ENCODE results near the gene STRN.

DNA sequence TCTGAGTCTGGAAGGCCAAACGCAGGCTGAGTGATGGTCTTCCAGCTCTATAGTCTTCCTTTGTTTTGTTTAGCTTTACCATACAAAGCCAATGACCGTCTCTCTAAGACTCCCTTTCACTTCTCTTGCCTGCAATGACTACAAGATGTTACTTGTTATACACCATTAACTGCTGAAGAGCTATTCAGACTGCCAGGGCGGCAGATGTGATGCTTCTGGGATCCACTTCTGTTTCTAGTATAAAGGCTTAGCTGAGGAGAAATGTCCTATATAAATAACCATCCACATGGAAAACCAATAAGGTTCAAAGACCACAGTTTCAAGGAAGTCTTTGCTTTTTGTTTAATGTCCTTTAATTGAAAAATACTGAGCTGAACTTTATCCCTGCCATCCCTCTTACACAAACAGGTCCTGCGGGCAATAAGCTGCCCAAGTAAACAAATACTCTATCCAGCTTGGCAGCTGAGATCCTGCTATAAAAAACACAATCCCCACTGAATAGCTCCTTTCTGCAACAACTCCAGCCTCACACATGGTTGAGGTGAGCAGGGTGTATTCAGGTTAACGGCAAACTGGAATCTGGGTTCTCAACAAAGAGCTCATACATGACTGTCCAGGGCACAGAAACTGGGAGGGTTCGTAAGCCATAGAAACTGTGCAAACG is 145.3 kb downstream of the STRN start:
- TF ChIP-seq, protein P1, sequence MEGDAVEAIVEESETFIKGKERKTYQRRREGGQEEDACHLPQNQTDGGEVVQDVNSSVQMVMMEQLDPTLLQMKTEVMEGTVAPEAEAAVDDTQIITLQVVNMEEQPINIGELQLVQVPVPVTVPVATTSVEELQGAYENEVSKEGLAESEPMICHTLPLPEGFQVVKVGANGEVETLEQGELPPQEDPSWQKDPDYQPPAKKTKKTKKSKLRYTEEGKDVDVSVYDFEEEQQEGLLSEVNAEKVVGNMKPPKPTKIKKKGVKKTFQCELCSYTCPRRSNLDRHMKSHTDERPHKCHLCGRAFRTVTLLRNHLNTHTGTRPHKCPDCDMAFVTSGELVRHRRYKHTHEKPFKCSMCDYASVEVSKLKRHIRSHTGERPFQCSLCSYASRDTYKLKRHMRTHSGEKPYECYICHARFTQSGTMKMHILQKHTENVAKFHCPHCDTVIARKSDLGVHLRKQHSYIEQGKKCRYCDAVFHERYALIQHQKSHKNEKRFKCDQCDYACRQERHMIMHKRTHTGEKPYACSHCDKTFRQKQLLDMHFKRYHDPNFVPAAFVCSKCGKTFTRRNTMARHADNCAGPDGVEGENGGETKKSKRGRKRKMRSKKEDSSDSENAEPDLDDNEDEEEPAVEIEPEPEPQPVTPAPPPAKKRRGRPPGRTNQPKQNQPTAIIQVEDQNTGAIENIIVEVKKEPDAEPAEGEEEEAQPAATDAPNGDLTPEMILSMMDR (IDR thresholded peaks at IDR 0.05): no peak
- no peak for TF ChIP-seq ZFX (IDR thresholded peaks at IDR 0.05; ENCODE audit: borderline replicate concordance)
